Skin epidermis (tissue), 12 donors: ENCODE measurements around the gene KRT78.
"Not testable (repeated sequence)": the region's sequence is repeated elsewhere in the genome, so short reads cannot be mapped to it uniquely, and the experiment has no call there.

Experiments used
- H3K27ac ChIP-seq, 21 experiments: fragments of 200-600 bp; sonication (generic) in 11 of 21; one replicate each; pipeline ENCODE4 v1.5.0; 2020; ENCODE audit warnings: mild to moderate bottlenecking in 3 of 21, inconsistent platforms in 2 of 21, moderate library complexity in 2 of 21
- H3K4me3 ChIP-seq, 7 experiments: fragments of 200-600 bp; sonication (generic) in 2 of 7; one replicate each; pipeline ENCODE4 v1.5.0; 2020; ENCODE audit warnings: inconsistent platforms in 2 of 7, mild to moderate bottlenecking in 2 of 7, moderate library complexity in 1 of 7

KRT78 gene

DNA sequence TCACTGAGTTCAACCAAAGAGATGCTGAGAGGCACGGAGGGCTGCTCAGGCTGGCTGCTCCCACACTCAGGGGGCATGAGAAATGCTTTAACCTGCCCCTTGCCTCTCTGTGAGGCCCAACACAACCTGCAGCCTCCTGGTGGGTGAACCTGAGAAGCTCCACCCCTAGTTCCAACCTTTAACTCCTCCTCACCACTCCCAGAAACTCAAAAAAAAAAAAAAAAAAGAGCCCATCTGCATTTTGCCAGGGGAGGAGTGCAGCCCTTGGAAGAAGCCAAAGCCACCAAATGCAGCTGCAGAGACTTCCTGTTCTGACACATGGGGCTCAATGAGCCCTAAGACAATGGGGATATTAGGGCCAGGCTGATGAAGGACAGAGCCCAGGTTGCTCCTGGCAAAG, 43.8 kb downstream of the KRT78 start:
- Histone ChIP-seq H3K27ac (no peak overlapping the region), H3K4me3 (no peak overlapping the region)

DNA sequence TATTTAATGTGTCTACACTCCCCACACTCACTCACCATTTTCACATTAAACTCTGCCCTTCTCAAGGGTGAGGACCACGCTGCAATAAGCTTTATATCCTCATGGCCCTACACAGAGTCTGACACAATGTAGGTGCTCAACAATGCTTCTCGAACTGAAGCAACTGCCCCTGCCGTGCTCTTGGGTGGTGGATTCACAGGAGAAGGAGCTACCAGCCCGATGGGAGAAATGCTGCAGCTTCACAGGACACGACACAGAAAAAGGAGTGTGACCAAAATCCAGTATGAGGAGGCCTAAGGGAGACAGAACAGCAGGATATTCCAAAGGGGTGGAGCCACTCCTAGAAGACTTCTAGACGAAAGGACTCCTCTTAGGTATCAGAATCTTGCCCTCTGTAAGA, 46.4 kb downstream of the KRT78 start:
- Histone ChIP-seq H3K27ac (no peak overlapping the region), H3K4me3 (no peak overlapping the region)

DNA sequence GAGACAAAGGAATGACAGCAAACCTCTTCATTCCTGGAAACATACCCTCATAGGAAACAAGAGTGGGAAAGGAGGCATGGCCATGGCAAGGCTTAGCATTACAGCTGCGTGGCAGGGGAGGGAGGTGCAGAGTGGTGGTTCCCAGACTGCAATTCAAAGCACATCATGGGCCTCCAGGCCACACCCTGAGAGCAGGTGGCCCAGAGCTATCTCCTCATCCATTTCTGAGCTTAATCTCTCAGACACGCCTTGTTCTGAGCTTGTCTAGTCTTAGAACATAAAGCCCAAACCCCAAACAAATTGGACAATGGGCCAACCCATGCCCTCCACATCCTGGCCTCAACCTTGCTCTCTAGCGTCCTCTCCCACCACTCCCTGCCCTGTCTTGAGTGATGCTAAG, 47.0 kb downstream of the KRT78 start:
- no peak overlapping the region for H3K27ac ChIP-seq
- no peak overlapping the region for H3K4me3 ChIP-seq

DNA sequence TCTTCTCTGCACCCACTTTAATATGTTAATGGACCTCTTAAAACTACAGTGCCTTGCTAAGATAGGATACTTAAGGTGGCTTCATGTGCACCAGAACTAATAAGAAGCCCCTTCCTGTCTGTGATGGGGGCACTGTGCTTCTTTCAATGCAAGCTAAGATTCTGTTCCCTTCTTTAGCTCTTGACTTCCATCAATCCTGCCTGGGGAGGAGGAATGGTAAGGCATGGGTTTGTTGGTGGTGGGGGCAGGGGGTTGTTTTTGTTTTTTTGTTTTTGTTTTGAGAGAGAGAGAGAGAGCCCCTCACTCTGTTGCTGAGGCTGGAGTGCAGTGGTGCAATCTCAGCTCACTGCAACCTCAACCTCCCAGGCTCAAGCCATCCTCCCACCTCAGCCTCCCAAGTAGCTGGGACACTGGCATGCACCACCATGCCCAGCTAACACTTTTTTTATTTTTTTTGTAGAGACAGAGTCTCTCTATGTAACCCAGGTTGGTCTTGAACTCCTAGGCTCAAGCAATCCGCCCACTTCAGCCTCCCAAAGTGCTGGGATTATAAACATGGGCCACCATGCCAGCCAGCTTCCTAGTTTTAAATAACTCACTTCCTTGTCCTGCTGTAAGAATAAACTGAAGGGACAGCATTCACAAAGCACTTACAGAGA, 48.4 kb downstream of the KRT78 start:
- no peak overlapping the region for H3K4me3 ChIP-seq
- H3K27ac ChIP-seq: no peak overlapping the region

DNA sequence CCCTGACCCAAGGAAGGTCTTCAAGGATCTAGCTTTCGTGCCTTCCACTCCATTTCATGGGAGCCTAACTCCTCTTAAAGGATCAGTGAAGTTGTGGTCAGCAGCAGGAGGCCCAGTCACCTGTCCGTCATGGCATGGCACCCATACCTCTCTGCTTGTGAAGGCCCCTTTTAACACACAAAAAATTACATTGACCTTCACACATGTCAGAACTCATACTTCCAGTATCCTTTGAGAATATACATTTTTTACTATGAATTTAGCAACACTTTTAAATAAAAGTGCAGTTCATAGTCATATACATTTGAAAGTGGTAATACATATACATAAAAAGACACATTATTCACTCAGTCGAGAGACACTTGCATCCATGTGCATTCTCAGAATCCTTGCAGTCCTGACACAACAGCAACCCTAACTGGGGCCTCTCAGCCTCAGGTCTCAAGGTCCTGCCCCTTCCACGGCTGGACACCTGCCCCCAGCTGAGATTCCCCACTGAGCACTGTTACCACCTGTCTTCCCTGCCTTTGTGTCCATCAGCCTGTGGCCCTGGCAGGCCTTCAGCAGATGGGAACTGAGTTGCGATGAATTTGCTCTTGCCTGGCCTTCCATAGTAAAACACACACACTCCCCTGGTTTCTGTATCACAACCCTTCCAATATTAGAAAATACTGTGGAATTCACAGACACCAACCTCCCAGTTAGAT, 49.1 kb downstream of the KRT78 start:
- no peak overlapping the region for H3K27ac ChIP-seq

DNA sequence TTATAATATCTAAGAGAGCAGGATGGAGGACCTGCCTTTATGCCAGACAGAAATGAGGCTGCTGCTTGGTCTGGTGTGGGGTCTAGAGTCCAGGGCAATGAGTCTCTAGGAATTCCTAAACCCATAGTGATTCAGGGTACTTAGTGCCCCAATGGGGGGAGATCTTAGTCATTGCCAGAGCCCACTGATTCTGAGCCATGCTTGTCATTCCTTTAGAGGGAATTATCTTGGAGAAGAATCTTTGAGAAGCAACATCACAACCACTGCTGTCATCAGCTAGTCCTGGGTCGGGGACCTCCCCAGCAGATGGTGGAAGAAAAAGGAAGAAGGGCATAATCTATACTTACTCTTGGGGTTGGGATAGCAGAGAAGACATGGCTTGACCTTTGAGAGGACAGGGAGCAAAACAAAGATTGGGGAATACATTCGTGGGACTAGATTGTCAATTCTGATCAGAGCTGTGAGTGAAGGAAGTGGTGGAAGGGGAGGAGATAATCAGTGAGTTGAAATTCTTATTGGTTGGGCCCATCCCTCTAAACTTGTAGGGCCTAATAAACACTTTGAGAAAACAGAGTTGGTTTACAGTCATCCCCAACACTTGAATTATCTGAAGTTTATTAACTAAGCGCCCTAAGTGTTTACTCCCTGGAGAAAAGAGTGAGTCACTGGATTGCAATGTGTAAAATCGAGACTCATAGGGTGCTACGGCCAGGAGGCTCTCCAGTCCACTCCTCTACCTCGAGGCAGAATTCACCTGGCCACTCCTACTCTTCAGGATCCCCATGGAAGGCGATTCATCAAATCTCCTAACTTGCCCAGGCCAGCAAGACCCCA, 49.9 kb downstream of the KRT78 start:
- H3K27ac ChIP-seq: no peak overlapping the region
- H3K4me3 ChIP-seq: no peak overlapping the region

More for the DNA sequence above, 49.1 kb downstream of the KRT78 start:
- H3K4me3 ChIP-seq: no peak overlapping the region

DNA sequence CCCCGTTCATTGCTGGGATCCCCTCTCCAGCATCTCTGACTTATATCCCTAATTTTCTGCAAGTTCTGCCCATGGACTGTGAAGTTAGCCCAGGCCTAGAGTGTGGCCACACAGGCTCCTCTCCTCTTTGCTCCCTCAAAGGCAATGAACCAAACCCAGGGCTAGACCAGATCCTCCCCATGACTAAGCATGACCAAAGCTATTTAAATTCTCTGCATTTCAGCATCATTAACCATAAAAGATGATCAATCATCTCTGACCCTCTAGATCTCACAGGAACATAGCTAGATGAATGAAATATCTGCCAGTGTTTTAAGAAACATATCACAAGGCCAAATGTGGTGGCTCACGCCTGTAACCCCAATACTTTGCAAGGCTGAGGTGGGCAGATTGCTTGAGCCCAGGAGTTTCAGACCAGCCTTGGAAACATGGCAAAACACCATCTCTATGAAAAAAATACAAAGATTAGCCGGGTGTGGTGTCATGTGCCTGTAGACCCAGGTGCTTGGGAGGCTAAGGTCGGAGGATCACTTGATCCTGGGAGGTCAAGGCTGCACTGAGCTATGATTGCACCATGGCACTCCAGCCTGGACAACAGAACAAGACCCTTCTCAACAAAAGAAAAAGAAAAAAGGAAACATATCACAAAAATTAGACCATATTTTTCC, 50.7 kb downstream of the KRT78 start:
- H3K27ac ChIP-seq: no peak overlapping the region
- no peak overlapping the region for H3K4me3 ChIP-seq

DNA sequence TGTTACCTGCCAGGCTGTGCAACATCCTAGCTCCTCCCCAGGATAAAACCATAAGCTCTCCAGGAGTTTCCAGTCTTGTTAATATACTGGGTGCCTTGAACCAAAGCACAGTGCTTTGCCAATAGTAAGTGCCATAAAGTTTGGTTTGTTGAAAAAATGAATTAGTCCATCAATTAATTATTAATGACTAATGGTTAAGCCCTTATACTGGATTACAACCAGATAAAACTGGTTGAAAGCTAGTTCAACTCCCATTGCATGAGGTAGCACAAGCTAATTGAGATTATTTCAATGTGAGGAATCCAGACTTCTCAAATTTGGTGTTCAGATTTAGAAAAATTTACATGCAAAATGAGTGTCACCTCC, 51.3 kb downstream of the KRT78 start:
- H3K27ac ChIP-seq: no peak overlapping the region

DNA sequence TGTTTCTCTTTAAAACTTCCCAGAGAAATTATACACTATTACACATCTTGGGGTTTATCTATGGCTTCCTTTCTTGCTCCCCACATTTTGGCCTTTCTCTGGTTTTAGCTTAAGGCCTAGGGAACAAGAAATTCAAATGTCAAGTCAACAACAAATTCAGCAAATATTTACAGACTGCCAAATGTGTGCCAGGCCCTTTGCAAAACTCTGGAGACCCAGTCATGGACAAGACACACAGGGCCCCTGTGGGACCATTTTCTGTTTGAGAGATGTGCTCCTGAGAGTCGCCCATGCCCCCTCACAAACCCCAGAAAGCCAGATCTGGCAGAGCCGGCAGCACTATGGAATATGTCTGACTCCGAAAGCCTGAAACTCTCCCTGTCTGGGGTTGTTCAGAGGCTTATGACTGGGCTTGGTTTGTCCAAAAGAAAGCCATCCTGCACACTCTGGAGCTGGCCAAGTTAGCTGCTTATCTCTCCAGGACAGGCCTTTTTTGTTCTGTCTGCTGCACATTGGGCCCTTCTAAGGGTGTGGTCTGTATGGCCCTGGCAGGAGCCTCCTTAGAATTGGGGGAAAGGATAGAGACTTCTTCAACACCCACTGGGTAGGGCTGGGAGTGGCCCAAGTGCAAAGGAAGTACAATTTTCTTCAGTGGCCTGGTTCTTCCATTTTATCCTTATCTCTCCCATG, 51.8 kb downstream of the KRT78 start:
- Histone ChIP-seq H3K4me3 (no peak overlapping the region), H3K27ac (no peak overlapping the region)

More for the DNA sequence above, 51.3 kb downstream of the KRT78 start:
- H3K4me3 ChIP-seq: no peak overlapping the region

DNA sequence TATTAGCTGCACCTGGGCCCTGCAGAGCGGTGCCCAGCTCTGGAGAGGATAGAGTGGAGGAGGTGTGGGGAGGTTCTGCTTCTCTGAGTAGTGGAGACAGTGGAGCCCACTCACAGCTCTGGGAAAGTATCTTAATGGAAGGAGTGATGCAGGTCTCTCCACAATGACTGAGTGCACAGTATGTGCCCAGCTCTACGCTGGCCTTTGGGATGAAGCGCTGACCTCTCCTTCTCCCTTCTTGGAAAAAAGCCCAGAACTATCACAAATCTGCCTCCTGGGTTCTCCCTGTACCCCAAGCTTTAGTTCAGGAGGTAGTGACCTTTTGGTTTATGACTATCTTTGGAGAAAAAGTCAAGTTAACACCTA, 52.4 kb downstream of the KRT78 start:
- Histone ChIP-seq H3K27ac (no peak overlapping the region), H3K4me3 (no peak overlapping the region)

DNA sequence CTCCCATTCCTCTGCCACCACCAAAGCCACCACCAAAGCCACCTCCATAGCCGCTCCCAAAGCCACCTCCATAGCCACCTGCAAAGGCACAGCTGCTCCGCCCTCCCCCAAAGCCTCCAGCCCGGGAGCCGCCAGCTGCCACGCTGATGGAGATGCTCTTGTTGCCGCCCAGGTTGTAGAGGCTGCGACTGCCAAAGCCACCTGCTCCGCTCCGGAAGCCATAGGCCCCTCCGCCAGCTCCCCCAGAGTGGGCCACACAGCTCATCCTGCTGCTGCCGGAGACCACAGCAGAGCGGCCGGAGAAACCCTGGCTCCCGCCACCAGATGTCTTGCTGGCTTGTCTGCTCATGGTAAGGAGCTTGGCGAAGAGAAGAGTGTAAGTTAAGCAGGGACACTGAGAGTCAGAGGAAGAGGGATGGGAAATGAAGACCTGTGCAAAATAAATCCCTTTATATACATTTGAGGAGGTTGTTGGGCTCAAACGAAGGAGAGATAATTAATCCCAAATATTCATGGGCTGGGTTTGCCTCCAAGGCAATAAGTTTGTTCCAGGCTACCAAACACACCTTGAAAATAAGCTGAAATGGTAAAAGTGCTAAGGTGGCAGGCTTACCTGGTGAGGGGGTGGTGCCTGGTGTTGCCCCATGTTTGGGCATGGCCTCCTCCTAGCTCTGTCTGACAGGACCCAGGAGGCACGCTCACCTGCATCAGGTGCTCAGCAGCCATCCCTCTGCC, 52.9 kb downstream of the KRT78 start, which contains the start of gene KRT3:
KRT3 (minus strand) TSS at position 424 of the 735 bp plus-strand sequence; CDS start at position 349, 75 bp downstream.
- Histone ChIP-seq H3K27ac (no peak within 1 kb of the TSS), H3K4me3 (no peak within 1 kb of the TSS)

DNA sequence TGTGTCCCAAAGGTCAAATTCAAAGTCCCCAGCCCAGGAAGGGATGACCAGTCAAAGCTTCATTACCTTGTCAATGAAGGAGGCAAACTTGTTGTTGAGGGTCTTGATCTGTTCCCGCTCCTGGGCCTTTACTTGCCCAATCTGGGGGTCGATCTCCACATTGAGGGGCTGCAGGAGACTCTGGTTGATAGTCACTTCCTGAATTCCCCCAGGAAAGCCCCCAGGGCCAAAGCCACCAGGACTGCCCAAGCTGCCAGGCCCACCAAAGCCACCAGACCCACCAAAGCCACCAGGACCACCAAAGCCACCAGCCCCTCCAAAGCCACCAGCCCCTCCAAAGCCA, 53.5 kb downstream of the KRT78 start:
- not testable (repeated sequence) for H3K4me3 ChIP-seq, H3K27ac ChIP-seq

DNA sequence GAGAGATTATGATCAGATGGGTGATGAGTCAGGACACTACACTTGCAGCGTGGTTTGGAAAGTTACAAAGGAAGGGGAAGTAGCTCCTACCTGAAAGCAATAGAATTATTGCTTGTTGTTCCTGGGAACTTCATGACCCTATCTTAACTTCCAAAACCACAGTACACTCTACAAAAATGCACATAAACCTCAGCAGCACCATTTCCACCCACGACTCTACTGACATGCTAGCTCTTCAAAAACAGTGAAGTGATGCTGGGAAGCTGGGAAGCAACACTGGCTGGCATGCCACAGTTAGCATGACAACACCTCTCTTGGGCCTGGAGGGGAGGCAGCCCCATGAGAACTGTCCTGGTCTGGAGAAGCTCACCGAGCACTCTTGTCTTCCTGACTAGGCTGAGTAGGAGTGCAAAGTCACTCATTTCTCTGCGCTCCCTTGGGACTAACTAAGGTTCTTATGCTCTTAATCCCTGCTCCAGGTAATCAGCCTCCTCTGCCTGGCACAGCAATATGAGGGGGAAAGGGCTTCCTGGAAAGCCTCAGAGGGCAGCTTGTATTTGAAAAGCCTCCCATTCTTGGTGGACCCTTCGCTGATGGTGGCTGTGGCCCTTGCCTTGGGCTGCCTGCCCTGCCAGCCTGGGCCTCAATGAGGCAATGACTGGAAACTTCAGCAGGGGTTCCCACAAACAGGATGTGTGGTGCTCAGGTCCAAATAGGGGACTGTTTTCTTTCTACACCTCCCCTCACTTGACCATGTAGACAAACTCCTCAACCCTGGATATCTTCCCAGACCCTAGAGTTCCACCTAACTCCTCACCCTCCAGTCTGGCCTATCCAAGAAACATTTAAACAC, 54.1 kb downstream of the KRT78 start:
- peak overlapping the region in 1 of 21 experiments; percentile 30 for H3K27ac ChIP-seq
- no peak overlapping the region for H3K4me3 ChIP-seq

DNA sequence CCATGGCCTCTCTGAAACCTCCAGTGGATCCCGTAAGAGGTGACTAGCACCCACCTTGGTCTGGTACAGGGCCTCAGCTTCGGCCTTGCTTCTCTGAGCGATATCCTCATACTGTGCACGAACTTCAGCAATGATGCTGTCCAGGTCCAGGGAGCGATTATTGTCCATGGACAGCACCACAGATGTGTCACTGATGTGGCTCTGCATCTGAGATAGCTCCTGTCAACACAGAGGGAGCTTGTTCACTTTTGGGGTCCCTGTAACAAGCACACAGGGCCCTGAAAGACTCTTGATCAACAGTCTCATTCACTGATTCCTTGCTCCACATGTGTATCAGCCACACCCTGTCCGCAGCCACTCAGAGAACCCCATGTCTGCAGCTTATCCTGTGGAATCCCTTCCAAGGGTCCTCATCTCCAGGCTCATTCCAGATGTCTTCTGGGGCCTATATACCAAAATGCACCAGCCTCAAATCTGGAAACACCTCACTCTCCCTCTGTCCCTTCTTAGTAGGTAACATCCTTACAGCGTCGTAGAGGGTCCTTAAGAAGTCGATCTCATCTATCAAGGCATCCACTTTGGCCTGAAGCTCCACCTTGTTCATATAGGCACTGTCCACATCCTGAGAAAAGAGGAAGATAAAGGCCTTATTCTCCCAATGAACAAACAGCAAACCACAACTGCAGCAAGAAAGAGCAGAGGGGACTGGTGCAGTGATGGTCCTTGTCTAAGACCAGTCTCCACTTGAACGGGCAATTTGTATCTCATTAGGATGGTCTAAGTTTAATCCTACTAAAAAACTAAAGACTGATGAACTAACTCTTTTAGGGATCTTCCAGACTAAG, 56.4 kb downstream of the KRT78 start:
- no peak overlapping the region for H3K4me3 ChIP-seq

DNA sequence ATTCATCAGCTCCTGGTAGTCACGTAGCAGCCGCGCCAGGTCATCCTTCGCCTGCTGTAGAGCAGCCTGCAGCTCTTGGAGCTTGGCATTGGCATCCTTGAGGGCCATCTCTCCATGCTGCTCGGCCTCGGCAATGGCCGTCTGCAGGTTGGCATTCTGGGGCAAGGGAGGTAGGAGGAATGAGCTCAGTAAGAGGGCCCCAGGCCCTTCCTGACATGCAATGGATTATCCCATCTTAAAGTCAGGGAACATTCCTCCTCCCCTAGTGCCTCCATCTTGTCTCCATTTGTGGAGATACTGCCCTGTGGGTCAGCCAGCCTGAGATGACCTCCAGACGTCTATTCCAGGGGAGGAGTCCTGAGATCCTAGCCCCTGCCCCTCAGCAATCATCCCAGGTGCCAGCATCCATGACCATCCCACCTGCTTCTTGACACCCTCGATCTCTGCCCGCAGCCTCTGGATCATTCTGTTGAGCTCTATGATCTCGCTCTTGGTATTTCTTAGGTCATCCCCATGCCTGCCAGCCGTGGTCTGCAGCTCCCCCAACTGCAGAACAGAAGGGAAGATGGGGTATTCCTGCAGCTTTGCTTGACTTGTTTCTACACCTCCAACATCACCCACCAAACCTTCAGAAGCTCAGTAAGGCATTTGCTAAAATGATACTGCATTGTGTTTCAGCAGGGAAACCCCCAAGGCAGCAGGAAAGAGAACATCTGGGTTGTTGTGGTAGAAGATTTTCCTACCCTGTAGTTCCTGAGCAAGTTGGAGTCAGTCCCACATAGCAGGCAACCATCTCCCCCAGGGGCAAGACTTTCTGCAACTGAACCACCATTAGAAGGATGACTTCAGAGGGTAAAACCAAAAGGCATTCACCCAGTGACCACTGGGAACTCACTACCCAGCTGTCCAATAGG, 57.3 kb downstream of the KRT78 start:
- no peak overlapping the region for H3K4me3 ChIP-seq
- no peak overlapping the region for H3K27ac ChIP-seq

More for the DNA sequence above, 56.4 kb downstream of the KRT78 start:
- H3K27ac ChIP-seq: no peak overlapping the region
